Peyer's patch (tissue), 4 donors: ENCODE data around the gene GPR65. TPM values are rescaled to one million over a fixed set of nuclear protein-coding genes. Genes with fewer than 3 reads are reported as not detected.

ENCODE experiments used
- DNase-seq, 3 donors: peaks; one replicate each; pipeline ENCODE4 v3.0.0-alpha.2; 2017 to 2019
- H3K27ac ChIP-seq, 4 donors: fragments of 200-600 bp; sonication (generic); one replicate each; pipeline ENCODE4 v1.5.1; 2016 to 2019
- H3K27me3 ChIP-seq, 2 donors: fragments of 200-600 bp; sonication (generic); one replicate each; pipeline ENCODE4 v1.5.1; 2019
- H3K36me3 ChIP-seq, 3 donors: fragments of 200-600 bp; sonication (generic); one replicate each; pipeline ENCODE4 v1.5.1; 2016 to 2019
- H3K4me1 ChIP-seq, 4 donors: fragments of 200-600 bp; sonication (generic); one replicate each; pipeline ENCODE4 v1.5.1; 2016 to 2019
- H3K4me3 ChIP-seq, 4 donors: fragments of 200-600 bp; sonication (generic); 1 replicate in 3 of 4; 2 replicates in 1 of 4; pipeline ENCODE4 v1.5.1; 2016 to 2019; ENCODE audit warnings: mild to moderate bottlenecking in 1 of 4
- H3K9me3 ChIP-seq, 4 donors: fragments of 200-600 bp; sonication (generic); one replicate each; pipeline ENCODE4 v1.5.1; 2016 to 2019; ENCODE audit warnings: mild to moderate bottlenecking in 1 of 4
- CTCF ChIP-seq, 6 experiments: fragments of 450-650 bp in 4 of 6; fragments of 200-600 bp in 2 of 6; sonication (generic) in 1 of 6; IDR thresholded peaks; one replicate each; pipeline ENCODE4 v1.5.1; 2017 to 2019; ENCODE audit warnings: antibody characterized with exemption in 6 of 6, mild to moderate bottlenecking in 3 of 6, moderate library complexity in 1 of 6
- POLR2A ChIP-seq, 2 donors: fragments of 450-650 bp; IDR thresholded peaks; one replicate each; pipeline ENCODE4 v1.5.1; 2017; ENCODE audit warnings: antibody characterized with exemption in 2 of 2, mild to moderate bottlenecking in 2 of 2, moderate library complexity in 2 of 2
- total RNA-seq, 4 donors: library from RNA; depleted of rRNA; stranded (reverse); fragments of >200 nt; gene quantifications; one replicate each; pipeline ENCODE4 v1.1.0, GENCODE V29; 2016

Gene GPR65
- total RNA-seq, 4 donors from 2014 or later = 0.76 to 1.7 (median 1.2) TPM

- DNase-seq = no peak
- no peak overlapping the region for H3K4me3 ChIP-seq
- H3K27ac ChIP-seq = no peak overlapping the region
- TF ChIP-seq CTCF (IDR thresholded peaks at IDR 0.05) = no peak
- TF ChIP-seq POLR2A (IDR thresholded peaks at IDR 0.05) = no peak
- no peaks in the 10 kb centered on the region for H3K4me1 ChIP-seq
- no peaks in the 10 kb centered on the region for H3K36me3 ChIP-seq
- H3K27me3 ChIP-seq = no peaks in the 10 kb centered on the region
- H3K9me3 ChIP-seq = no peaks in the 10 kb centered on the region
Observed at GRCh38 chr14:88030892-88031291, 26.0 kb downstream of the GPR65 start.

DNA sequence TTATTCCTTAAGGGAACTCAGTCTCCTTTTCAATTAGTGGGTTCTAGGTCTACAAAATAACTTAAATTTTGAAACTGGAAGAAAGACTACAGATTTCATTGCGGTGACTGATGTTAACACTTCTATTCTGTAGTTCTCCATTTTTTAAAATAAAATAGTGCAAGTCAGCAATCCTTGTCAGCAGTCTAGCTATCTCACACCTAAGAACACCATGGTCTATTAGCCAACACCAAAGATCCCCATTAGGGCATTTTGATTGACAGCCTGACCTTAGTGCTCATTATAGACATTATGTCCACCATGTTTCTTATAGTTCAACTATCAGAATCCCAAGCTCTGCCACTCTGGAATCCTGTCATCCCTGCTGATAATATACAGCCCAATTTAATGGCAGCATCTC, 27.4 kb downstream of the GPR65 start:
- Histone ChIP-seq H3K9me3 (no peaks in the 10 kb centered on the region), H3K36me3 (no peaks in the 10 kb centered on the region), H3K4me3 (no peak overlapping the region), H3K4me1 (no peaks in the 10 kb centered on the region), H3K27ac (no peak overlapping the region), H3K27me3 (no peaks in the 10 kb centered on the region)
- TF ChIP-seq CTCF (IDR thresholded peaks at IDR 0.05) (no peak), POLR2A (IDR thresholded peaks at IDR 0.05) (no peak)
- no peak for DNase-seq

DNA sequence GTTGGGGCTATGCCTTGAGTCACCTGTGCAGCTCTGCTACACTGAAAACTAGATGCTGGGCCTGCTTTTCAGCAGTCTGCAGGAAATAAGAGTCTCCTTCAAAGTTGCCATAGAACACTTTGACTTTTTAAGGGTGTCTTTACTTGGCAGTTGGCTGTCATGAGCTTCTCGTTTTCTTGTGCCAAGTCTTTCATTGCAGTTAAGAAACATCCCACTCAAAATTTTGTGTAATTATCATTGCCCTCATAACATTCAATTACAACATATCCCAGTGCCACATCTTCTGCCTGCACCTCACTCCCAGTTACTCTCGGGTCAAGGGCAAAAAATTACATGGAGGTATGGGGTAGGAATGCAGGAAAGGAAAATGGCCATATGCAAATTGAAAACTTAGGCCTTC, 29.1 kb downstream of the GPR65 start:
- TF ChIP-seq CTCF (IDR thresholded peaks at IDR 0.05) (no peak), POLR2A (IDR thresholded peaks at IDR 0.05) (no peak)
- H3K4me1 ChIP-seq = no peaks in the 10 kb centered on the region
- no peak for DNase-seq
- no peaks in the 10 kb centered on the region for H3K27me3 ChIP-seq
- no peak overlapping the region for H3K27ac ChIP-seq
- H3K4me3 ChIP-seq = no peak overlapping the region
- no peaks in the 10 kb centered on the region for H3K9me3 ChIP-seq
- H3K36me3 ChIP-seq = no peaks in the 10 kb centered on the region

DNA sequence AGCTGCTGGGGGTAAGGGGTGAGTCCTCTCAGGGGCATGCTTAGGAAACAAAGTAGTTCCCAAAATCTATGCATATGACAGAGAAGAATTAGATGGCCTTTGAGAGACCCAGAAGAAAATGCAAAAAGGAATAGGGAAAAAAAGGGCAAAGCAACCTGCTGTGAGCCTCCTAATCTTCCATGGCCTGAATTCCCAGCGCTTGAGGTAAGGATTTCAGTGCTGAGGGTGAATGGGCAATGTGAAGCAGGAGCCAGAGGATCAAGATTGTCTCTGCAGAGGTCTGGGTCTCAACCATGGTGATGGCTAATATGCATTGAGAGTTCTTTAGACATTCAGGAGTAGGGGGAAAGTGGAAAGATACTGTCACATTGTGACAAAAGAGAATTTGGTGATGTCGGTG, 31.5 kb downstream of the GPR65 start:
- no peak overlapping the region for H3K27ac ChIP-seq
- no peak for DNase-seq
- TF ChIP-seq CTCF (IDR thresholded peaks at IDR 0.05) = no peak
- no peak for TF ChIP-seq POLR2A (IDR thresholded peaks at IDR 0.05)
- H3K27me3 ChIP-seq = no peaks in the 10 kb centered on the region
- no peak overlapping the region for H3K4me3 ChIP-seq
- H3K4me1 ChIP-seq = no peaks in the 10 kb centered on the region
- H3K36me3 ChIP-seq = no peaks in the 10 kb centered on the region
- no peaks in the 10 kb centered on the region for H3K9me3 ChIP-seq

DNA sequence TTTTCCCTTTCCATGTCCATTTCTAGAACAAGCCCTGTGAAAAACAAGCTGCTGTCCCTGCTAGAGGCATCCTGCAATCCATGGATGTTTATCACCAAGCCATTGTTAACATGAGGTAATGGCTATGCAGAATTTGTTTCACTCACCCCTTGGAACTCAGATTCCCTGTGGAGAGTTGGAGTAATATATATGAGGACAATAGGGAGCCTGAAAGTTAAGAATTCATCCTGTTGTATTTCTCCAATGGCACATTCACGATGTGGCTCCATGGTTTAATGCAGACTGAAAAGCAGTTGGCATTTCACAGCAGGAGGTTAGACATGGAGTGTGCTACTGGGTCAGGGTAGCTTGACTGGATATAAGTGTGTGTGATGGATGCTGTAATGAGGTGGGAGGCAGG, 32.4 kb downstream of the GPR65 start:
- no peak for TF ChIP-seq CTCF (IDR thresholded peaks at IDR 0.05)
- TF ChIP-seq POLR2A (IDR thresholded peaks at IDR 0.05) = no peak
- Histone ChIP-seq H3K4me1 (no peaks in the 10 kb centered on the region), H3K9me3 (no peaks in the 10 kb centered on the region), H3K27ac (no peak overlapping the region), H3K36me3 (no peaks in the 10 kb centered on the region), H3K4me3 (no peak overlapping the region), H3K27me3 (no peaks in the 10 kb centered on the region)
- no peak for DNase-seq

DNA sequence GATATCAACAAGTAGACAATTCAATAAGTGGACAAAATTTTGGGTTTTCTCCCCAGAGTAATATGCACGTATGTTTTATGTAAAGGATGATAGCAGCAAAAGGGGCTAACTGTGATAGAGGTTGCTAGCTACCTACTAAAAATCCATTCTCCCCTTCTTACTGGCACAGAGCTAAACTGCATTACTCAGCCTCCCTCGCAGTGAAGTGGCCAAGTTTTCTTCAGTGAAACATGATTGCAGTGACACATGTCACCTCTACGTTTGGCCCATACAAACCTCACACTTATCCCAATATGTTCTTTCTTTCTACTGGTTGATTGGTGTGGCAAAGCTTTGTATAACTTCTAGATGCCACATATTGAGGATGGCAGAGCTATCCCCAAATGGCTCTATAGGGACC, 34.3 kb downstream of the GPR65 start:
- no peaks in the 10 kb centered on the region for H3K4me1 ChIP-seq
- DNase-seq = no peak
- H3K27me3 ChIP-seq = no peaks in the 10 kb centered on the region
- no peak overlapping the region for H3K27ac ChIP-seq
- TF ChIP-seq POLR2A (IDR thresholded peaks at IDR 0.05) (no peak), CTCF (IDR thresholded peaks at IDR 0.05) (no peak)
- H3K9me3 ChIP-seq = no peaks in the 10 kb centered on the region
- H3K36me3 ChIP-seq = no peaks in the 10 kb centered on the region
- H3K4me3 ChIP-seq = no peak overlapping the region
